HG03460 (cell line): ENCODE data around the gene ZNF330.

Source experiments
- ATAC-seq: cut with Tn5 transposase; IDR thresholded peaks from one replicate; pipeline ENCODE4 v1.9.1; 2021; ENCODE audit not compliant: unreplicated experiment

Gene ZNF330

DNA sequence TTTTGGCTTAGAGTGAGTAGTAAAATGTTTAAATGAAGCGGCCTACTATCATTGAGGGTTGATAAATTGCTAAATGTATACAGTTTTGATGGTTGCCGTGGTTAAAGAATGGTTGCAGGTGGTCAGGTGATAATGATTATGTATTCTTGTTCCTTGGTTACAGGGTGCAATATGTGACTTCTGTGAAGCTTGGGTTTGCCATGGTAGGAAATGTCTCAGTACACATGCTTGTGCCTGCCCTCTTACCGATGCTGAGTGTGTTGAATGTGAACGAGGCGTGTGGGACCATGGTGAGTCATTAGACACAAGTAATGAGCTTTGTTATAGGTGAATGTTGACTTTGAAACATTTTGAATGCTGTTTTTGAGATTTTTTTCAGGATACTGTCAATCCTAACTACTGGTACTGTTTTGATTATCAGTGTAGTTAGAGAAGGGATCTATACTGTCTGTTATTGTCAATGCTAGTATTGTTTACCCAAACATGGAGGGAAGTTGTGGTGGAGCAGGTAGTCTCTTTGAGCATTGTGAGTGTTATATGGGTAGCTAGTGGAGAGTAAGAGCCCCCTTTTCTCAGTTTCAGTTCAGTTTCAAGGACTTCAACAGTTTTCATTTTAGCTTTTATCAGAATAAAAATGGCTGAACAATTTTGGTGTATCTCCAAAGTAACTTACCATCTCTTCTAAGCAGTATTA is 8.9 kb downstream of the ZNF330 start:
- ATAC-seq: peak; percentile 62

DNA sequence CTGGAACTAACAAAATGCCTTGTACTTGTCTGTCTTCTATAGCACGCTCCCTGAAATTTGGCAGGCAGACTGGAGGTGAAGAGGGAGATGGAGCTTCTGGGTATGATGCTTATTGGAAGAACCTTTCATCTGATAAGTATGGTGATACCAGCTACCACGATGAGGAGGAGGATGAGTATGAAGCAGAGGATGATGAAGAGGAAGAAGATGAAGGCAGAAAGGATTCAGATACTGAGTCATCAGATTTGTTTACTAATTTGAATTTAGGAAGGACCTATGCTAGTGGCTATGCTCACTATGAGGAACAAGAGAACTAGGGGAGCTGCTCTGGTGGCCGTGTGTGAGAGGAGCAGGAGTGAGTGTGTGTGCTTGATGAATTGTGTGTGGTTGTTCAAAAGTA is 13.0 kb downstream of the ZNF330 start:
- no peak for ATAC-seq

GRCh38 chr4:141238186-141238585 is 17.5 kb downstream of the ZNF330 start:
- no peak for ATAC-seq

- ATAC-seq: no peak
Measured at GRCh38 chr4:141240259-141240658, 19.6 kb downstream of the ZNF330 start.

DNA sequence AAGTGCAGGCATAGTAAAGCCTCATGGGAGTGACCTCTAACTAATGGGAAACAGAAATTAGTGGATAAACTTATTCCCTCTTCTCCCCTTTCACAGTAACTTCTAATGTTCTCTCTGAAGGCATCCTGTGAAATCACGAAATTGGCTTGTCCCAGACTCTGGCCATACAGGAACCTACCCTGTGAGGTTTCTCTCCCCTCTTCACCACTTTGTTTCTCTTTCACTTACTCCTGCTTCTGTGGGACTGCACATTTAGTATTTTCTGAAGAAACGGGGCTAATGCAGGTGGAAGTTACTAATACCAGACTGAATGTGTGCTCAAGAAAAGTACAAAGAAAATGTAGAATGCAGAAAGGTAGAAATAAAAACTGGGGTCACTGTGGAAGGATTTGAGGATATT is 20.0 kb downstream of the ZNF330 start:
- no peak for ATAC-seq

DNA sequence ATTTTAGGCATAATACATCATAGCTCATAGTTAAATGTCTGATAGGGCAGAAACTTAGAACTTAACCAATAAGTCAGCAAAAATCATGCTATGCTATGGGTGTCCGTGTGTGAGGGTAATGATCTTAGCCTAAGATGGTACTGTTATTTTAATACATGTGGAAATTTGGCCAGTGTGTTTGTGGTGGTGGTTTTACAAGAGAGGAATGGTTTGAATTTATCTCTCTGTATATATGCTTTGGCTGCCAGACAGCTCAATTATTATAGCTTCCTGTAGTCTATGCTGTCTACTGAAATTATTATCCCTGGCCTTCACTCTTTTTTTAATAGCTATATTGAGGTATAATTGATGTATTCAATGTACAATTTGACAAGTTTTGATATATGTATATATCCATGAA is 21.3 kb downstream of the ZNF330 start:
- ATAC-seq: no peak

GRCh38 chr4:141244419-141244818 is 23.7 kb downstream of the ZNF330 start:
- ATAC-seq: no peak

- ATAC-seq: no peak
Measured at GRCh38 chr4:141246243-141246642, 25.5 kb downstream of the ZNF330 start.

GRCh38 chr4:141246683-141247429 is 26.2 kb downstream of the ZNF330 start:
- ATAC-seq: no peak

GRCh38 chr4:141247430-141247780 is 26.7 kb downstream of the ZNF330 start:
- no peak for ATAC-seq

DNA sequence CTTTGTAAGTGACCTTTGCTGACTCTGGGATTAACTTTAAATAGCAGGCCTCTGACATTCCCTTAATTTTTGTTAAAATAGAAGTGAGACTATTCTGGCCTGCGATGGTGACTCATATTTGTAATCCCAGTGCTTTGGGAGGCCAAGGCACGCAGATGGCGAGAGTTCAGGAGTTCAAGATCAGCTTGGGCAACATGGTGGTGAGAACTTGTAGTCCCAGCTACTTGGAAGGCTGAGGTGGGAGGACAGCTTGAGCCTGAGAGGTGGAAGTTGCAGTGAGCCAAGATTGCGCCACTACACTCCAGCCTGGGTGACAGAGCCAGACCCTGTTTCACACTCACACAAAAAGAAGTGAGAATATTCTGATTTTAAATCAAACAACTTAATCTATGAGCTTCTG is 27.3 kb downstream of the ZNF330 start:
- no peak for ATAC-seq

- no peak for ATAC-seq
Measured at GRCh38 chr4:141248486-141248885, 27.8 kb downstream of the ZNF330 start.

DNA sequence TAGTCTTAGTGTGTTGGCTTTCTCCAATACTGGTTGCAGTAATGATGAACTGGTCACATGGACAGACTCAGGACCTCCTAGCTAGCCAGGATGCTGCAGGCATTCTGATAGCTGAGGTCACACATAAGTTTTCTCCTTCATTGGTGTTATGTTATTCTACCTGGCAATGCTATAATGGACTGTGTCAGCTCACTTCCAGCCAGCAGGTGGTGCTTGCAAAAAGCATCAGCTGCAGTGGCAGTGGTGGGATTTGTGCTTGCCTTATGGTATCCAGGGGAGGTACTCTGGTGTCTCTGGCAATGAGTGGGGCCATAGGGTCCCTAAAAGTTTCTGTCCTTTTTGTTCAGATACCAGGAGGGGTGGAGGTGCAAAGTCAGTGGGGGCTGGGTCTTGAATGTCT is 33.6 kb downstream of the ZNF330 start:
- ATAC-seq: no peak

DNA sequence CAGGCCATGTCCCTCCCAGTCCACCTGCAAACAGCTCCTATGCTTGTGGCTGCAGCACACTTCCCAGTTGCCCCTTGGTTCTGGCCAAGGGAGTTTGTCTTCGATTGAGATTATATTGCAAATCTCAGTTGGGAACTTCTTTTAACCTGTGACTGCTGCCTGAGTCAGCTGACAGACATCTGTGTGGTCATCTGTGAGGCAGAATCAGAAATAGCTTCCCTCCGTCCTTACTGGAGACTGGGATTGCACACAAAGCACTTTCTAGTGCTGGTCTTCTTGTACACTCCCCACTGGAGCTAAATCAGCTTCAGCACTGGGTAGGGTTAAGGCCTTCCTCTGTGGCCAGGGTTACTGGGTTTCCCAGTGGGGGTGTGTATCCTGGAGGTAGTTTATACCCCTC is 34.3 kb downstream of the ZNF330 start:
- no peak for ATAC-seq

DNA sequence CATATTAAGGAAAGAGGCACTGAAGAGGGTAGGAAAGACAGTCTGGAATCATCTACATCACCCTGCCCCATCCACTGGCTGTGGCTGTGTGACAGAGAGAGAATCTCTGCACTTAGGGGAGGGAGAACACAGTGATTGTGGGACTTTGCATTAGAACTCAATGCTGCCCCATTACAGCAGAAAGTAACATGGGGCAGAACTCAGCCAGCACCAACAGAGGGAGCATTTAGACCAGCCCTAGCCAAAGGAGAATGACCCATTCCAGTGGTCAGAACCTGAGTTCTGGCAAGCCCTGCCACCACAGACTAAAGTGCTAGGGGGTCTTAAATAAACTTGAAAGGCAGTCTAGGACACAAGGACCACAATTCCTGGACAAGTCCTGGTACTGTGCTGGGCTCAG is 37.9 kb downstream of the ZNF330 start:
- ATAC-seq: no peak

- no peak for ATAC-seq
Measured at GRCh38 chr4:141275834-141276233, 55.1 kb downstream of the ZNF330 start.

DNA sequence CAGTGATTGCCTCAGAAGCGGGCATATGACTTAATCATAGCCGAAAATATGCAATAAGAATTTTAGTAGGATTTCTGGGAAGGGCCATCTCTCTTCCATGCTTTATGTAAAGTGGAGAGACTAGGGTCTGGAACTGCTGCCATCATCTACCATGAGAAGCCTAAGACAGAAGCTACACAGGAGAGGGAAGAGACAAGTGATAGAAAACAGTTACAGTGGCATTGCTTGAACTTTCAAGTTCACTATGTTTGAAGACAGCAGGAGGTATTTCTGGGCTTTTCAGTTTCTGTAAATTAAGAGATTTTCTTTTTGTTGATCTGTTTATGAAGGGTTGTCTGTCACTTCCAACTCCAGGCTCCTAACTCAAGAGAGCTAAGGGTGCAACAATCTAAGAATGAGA is 62.5 kb downstream of the ZNF330 start:
- no peak for ATAC-seq

GRCh38 chr4:141283563-141283962 is 62.9 kb downstream of the ZNF330 start:
- no peak for ATAC-seq
